ENCODE data around the gene IFT122. TPM values are rescaled to one million over a fixed set of nuclear protein-coding genes. Genes with fewer than 3 reads are reported as not detected.

Gene IFT122
- total RNA-seq, 2 donors from 2014 or later = 15.6 to 31.5 TPM

GRCh38 chr3:129435367-129435766 lies 4.7 kb upstream of the IFT122 start:
- no peak for TF ChIP-seq CTCF (IDR thresholded peaks at IDR 0.05)
- no peak overlapping the region for H3K9ac ChIP-seq (ENCODE audit: low read depth in 2 of 2, low read length in 2 of 2)
- H3K4me1 ChIP-seq = no peaks in the 10 kb centered on the region
- no peak overlapping the region for H3K4me3 ChIP-seq
- H3K27ac ChIP-seq = no peak overlapping the region
- no peaks in the 10 kb centered on the region for H3K27me3 ChIP-seq
- DNase-seq = no peak
- intact Hi-C loops (cut with DNase I) = no loop called here
- no peaks in the 10 kb centered on the region for H3K36me3 ChIP-seq
- H3K9me3 ChIP-seq = no peaks in the 10 kb centered on the region

- Histone ChIP-seq H3K27me3 (no peaks in the 10 kb centered on the region), H3K4me1 (peaks cover 7% of the 10 kb centered on the region), H3K36me3 (no peaks in the 10 kb centered on the region), H3K4me3 (peak overlapping the region; percentile 78), H3K9me3 (no peaks in the 10 kb centered on the region), H3K27ac (peak overlapping the region; percentile 85), H3K9ac (ENCODE audit: low read depth in 2 of 2, low read length in 2 of 2) (peak overlapping the region; percentile 94 to 95)
- no peak for TF ChIP-seq CTCF (IDR thresholded peaks at IDR 0.05)
- DNase-seq = peak; percentile 64
- intact Hi-C loops (cut with DNase I) = no loop called here
These were observed 703 bp upstream of the IFT122 start for GRCh38 chr3:129439226-129439816.

GRCh38 chr3:129440618-129441190 lies 680 bp downstream of the IFT122 start:
- Histone ChIP-seq H3K9ac (ENCODE audit: low read depth in 2 of 2, low read length in 2 of 2) (peak overlapping the region; percentile 81 to 82), H3K36me3 (no peaks in the 10 kb centered on the region), H3K27me3 (no peaks in the 10 kb centered on the region), H3K4me3 (peak overlapping the region; percentile 78), H3K4me1 (peaks cover 7% of the 10 kb centered on the region), H3K9me3 (no peaks in the 10 kb centered on the region), H3K27ac (peak overlapping the region; percentile 85)
- TF ChIP-seq CTCF (IDR thresholded peaks at IDR 0.05) = no peak
- DNase-seq = no peak
- intact Hi-C loops (cut with DNase I) = no loop called here

GRCh38 chr3:129441215-129441614 lies 1.2 kb downstream of the IFT122 start:
- H3K9ac ChIP-seq (ENCODE audit: low read depth in 2 of 2, low read length in 2 of 2) = peak overlapping the region; percentile 36 to 81
- H3K9me3 ChIP-seq = no peaks in the 10 kb centered on the region
- H3K4me1 ChIP-seq = peaks cover 7% of the 10 kb centered on the region

GRCh38 chr3:129441782-129442181 lies 1.8 kb downstream of the IFT122 start:
- Histone ChIP-seq H3K9ac (ENCODE audit: low read depth in 2 of 2, low read length in 2 of 2) (peak overlapping the region in 1 of 2 donors; percentile 81), H3K4me1 (peaks cover 7% of the 10 kb centered on the region), H3K4me3 (no peak overlapping the region), H3K27ac (peak overlapping the region; percentile 34), H3K27me3 (no peaks in the 10 kb centered on the region), H3K36me3 (no peaks in the 10 kb centered on the region), H3K9me3 (no peaks in the 10 kb centered on the region)
- no peak for TF ChIP-seq CTCF (IDR thresholded peaks at IDR 0.05)
- intact Hi-C loops (cut with DNase I) = no loop called here
- DNase-seq = no peak

More at GRCh38 chr3:129441215-129441614, 1.2 kb downstream of the IFT122 start:
- TF ChIP-seq CTCF (IDR thresholded peaks at IDR 0.05) = no peak
- H3K27me3 ChIP-seq = no peaks in the 10 kb centered on the region
- H3K27ac ChIP-seq = peak overlapping the region; percentile 85
- no peak for DNase-seq
- intact Hi-C loops (cut with DNase I) = no loop called here
- peak overlapping the region; percentile 78 for H3K4me3 ChIP-seq
- H3K36me3 ChIP-seq = no peaks in the 10 kb centered on the region

Measured in colonic mucosa (tissue), 4 donors.